Ovary (tissue), 9 donors: ENCODE measurements around the gene PSMG4. TPM values are rescaled to one million over a fixed set of nuclear protein-coding genes. Genes with fewer than 3 reads are reported as not detected.

Experiments used
- DNase-seq, 5 donors: peaks; one replicate each; pipeline ENCODE4 v3.0.0-alpha.2; 2019 to 2020
- H3K27ac ChIP-seq, 2 donors: fragments of 200-600 bp; one replicate each; pipeline versions ENCODE4 v1.5.1 to v1.8.0; 2019 to 2022
- H3K27me3 ChIP-seq: fragments of 200-600 bp; one replicate; pipeline ENCODE4 v1.8.0; 2022
- H3K36me3 ChIP-seq: fragments of 200-600 bp; sonication (generic); one replicate; pipeline ENCODE4 v1.5.1; 2019
- H3K4me1 ChIP-seq: one replicate; pipeline ENCODE4 v1.8.1; 2013; ENCODE audit warnings: mild to moderate bottlenecking, moderate library complexity; ENCODE audit not compliant: insufficient read depth
- H3K4me3 ChIP-seq: fragments of 200-600 bp; sonication (generic); one replicate; pipeline ENCODE4 v1.5.1; 2017
- H3K9me3 ChIP-seq, 2 donors: fragments of 200-600 bp in 1 of 2; sonication (generic) in 1 of 2; one replicate each; pipeline versions ENCODE4 v1.5.1 to v1.8.1; 2013 to 2019; ENCODE audit warnings: mild to moderate bottlenecking in 1 of 2, moderate library complexity in 1 of 2
- EP300 ChIP-seq: sonication (generic); formaldehyde crosslinking; IDR thresholded peaks from one replicate; pipeline ENCODE4 v1.6.1; 2017; ENCODE audit warnings: antibody characterized with exemption
- POLR2A ChIP-seq: fragments of 450-650 bp; IDR thresholded peaks from one replicate; pipeline ENCODE4 v1.6.1; 2017; ENCODE audit warnings: antibody characterized with exemption, mild to moderate bottlenecking, moderate library complexity
- WGBS, 3 donors: extraction: QIAGEN DNeasy Blood & Tissue Kit in 1 of 3; methylation state at CpG; one replicate each; pipeline versions ENCODE4 v1.1.5 to v1.1.7; 2013 to 2017; 5-methylcytosine and 5-hydroxymethylcytosine counted together
- intact Hi-C, 4 donors: fragments of 100-400 bp; cut with DNase I; formaldehyde crosslinking; loops; one replicate each; pipeline versions ENCODE4 v1.11.0 to v1.15.1; 2022 to 2023
- polyA plus RNA-seq, 2 donors: library from polyadenylated mRNA; stranded (reverse); fragments of 200-250 nt in 1 of 2; fragments of 350-450 nt in 1 of 2; fragmentation: Illumina TruSeq in 1 of 2; extraction: RNeasy Lipid Tissue Mini Kit (QIAGEN cat#74804) in 1 of 2; gene quantifications; one replicate each; pipeline ENCODE4 v1.2.3, GENCODE V29; 2013 to 2014
- total RNA-seq, 7 donors: library from RNA; depleted of rRNA in 2 of 7; stranded (reverse); fragments of >200 nt in 2 of 7; fragmentation: NEBNext Ultra II Directional in 3 of 7; extraction: Animal tissue kit (Norgen Biotek cat#: 25700) in 3 of 7; gene quantifications; one replicate each; pipeline versions ENCODE4 v1.1.0 to v1.2.4, GENCODE V29; 2016 to 2023
- TF ChIP-seq, protein P1 (sequence below), 3 donors: fragments of 450-650 bp in 2 of 3; fragments of 200-600 bp in 1 of 3; IDR thresholded peaks; one replicate each; pipeline versions ENCODE4 v1.5.1 to v1.8.0; 2016 to 2022; ENCODE audit warnings: antibody characterized with exemption in 3 of 3, mild to moderate bottlenecking in 1 of 3
- donor health status: DM: no; HTN: no; CAD: no; lungs with moderate emphysema.
- donor health status: DM: no; HTN: no; CAD: no.
- donor health status: Bipolar disorder and iron deficiency.
- donor health status: DM: yes; HTN: yes; CAD: no.
- donor health status: DM: no; HTN: no; CAD: no.
- donor health status: DM: yes; HTN: yes; CAD: no.

Gene PSMG4
- total and polyA plus RNA-seq, 9 donors = 8.5 to 34.8 (median 22.7) TPM

DNA sequence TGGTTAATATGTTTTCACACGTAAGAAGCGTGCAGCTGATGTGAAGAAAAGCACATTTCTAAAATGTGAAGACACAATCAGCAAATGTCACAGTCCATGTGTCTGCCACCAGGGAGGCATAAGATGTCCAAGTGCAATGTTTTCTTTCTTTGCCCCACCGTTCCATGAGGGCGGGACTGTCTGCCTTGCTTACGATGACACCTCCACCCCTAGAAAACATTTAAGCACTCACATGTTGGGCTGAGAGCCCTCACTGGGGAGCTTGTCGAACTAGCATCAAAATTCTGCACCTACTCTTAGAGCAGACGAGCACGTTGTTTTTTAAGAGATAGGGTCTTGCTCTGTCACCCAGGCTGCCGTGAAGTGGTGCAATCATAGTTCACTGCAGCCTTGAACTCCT, 57.6 kb downstream of the PSMG4 start:
- H3K27ac ChIP-seq = no peak overlapping the region
- H3K4me1 ChIP-seq = no peaks in the 10 kb centered on the region
- intact Hi-C loops = no loop called here
- no peaks in the 10 kb centered on the region for H3K27me3 ChIP-seq
- no peaks in the 10 kb centered on the region for H3K36me3 ChIP-seq
- no peaks in the 10 kb centered on the region for H3K9me3 ChIP-seq
- WGBS, 3 donors = 71 to 86% (median 78%) methylated on average over 9 of the region's 9 CpGs
- no peak for TF ChIP-seq EP300
- no peak for DNase-seq
- H3K4me3 ChIP-seq = no peak overlapping the region

- no peaks in the 10 kb centered on the region for H3K4me1 ChIP-seq
- no peaks in the 10 kb centered on the region for H3K9me3 ChIP-seq
- H3K36me3 ChIP-seq = no peaks in the 10 kb centered on the region
- no peak overlapping the region for H3K27ac ChIP-seq
- WGBS, 3 donors = 75 to 86% (median 78%) methylated on average over 8 of the region's 8 CpGs
- DNase-seq = no peak
- no peak overlapping the region for H3K4me3 ChIP-seq
- intact Hi-C loops = no loop called here
- H3K27me3 ChIP-seq = no peaks in the 10 kb centered on the region
- no peak for TF ChIP-seq POLR2A
- no peak for TF ChIP-seq EP300
- TF ChIP-seq, protein P1, sequence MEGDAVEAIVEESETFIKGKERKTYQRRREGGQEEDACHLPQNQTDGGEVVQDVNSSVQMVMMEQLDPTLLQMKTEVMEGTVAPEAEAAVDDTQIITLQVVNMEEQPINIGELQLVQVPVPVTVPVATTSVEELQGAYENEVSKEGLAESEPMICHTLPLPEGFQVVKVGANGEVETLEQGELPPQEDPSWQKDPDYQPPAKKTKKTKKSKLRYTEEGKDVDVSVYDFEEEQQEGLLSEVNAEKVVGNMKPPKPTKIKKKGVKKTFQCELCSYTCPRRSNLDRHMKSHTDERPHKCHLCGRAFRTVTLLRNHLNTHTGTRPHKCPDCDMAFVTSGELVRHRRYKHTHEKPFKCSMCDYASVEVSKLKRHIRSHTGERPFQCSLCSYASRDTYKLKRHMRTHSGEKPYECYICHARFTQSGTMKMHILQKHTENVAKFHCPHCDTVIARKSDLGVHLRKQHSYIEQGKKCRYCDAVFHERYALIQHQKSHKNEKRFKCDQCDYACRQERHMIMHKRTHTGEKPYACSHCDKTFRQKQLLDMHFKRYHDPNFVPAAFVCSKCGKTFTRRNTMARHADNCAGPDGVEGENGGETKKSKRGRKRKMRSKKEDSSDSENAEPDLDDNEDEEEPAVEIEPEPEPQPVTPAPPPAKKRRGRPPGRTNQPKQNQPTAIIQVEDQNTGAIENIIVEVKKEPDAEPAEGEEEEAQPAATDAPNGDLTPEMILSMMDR (IDR thresholded peaks at IDR 0.05) = no peak
Observed at GRCh38 chr6:3316818-3317217, 58.1 kb downstream of the PSMG4 start.

Other genes with a start within 250 kb of the PSMG4 start
- gene RIPK1, start 190.5 kb upstream of the PSMG4 start, total RNA-seq = 10 to 100 TPM; 10.5 to 16.2 (median 15.1) TPM
- 10 to 100 TPM; 10.4 to 29.1 TPM for gene RIPK1, start 190.5 kb upstream of the PSMG4 start, polyA plus RNA-seq
- gene BPHL, start 140.2 kb upstream of the PSMG4 start, total RNA-seq = 10 to 100 TPM in 6 of 7 donors, 1 to 10 TPM in 1; 6.1 to 18.0 (median 13.9) TPM
- gene BPHL, start 140.2 kb upstream of the PSMG4 start, polyA plus RNA-seq = 10 to 100 TPM; 10.4 to 23.7 TPM
- 10 to 100 TPM in 6 of 7 donors, 1 to 10 TPM in 1; 9.8 to 32.7 (median 18.0) TPM for gene TUBB2A, start 101.4 kb upstream of the PSMG4 start, total RNA-seq
- 1 to 10 TPM; 5.7 to 9.3 TPM for gene TUBB2A, start 101.4 kb upstream of the PSMG4 start, polyA plus RNA-seq
- 1 to 10 TPM in 5 of 7 donors, under 1 TPM in 2; 0.73 to 3.6 (median 1.7) TPM for gene TUBB2B, start 31.3 kb upstream of the PSMG4 start, total RNA-seq
- gene TUBB2B, start 31.3 kb upstream of the PSMG4 start, polyA plus RNA-seq = under 1 TPM; 0.67 to 0.81 TPM
- 10 to 100 TPM in 1 of 7 donors, 1 to 10 TPM in 6; 3.7 to 31.0 (median 6.9) TPM for gene SLC22A23, start 198.1 kb downstream of the PSMG4 start, total RNA-seq
- gene SLC22A23, start 198.1 kb downstream of the PSMG4 start, polyA plus RNA-seq = 1 to 10 TPM; 2.3 to 4.2 TPM